ENCODE data around the gene ASB16. TPM values are rescaled to one million over a fixed set of nuclear protein-coding genes. Genes with fewer than 3 reads are reported as not detected.
A peak's percentile ranks its signal among the peaks of the same experiment; 100 is the strongest.

ASB16 gene
- total RNA-seq, 2 experiments from 2014 or later = 0.26 TPM; not detected in 1

GRCh38 chr17:44159519-44160210, 10.8 kb upstream of the ASB16 start:
- no peak overlapping the region for H3K27ac Mint-ChIP-seq
- ATAC-seq (peak; percentile 30), DNase-seq (peak; percentile 52)

GRCh38 chr17:44164476-44164875, 6.0 kb upstream of the ASB16 start:
- CTCF ChIA-PET = no interaction called here
- no peaks in the 10 kb centered on the region for H3K27me3 Mint-ChIP-seq
- peaks cover 5% of the 10 kb centered on the region for H3K36me3 Mint-ChIP-seq
- H3K4me1 Mint-ChIP-seq = peaks cover 3% of the 10 kb centered on the region
- no peaks in the 10 kb centered on the region for H3K9me3 Mint-ChIP-seq (ENCODE audit: low read depth)
- H3K4me3 Mint-ChIP-seq = no peak overlapping the region
- DNase-seq = no peak
- H3K27ac Mint-ChIP-seq = no peak overlapping the region
- ATAC-seq = no peak

More at GRCh38 chr17:44159519-44160210, 10.8 kb upstream of the ASB16 start:
- Mint-ChIP-seq H3K9me3 (ENCODE audit: low read depth) (no peaks in the 10 kb centered on the region), H3K27me3 (no peaks in the 10 kb centered on the region), H3K36me3 (peaks cover 23% of the 10 kb centered on the region), H3K4me3 (no peak overlapping the region), H3K4me1 (peaks cover 7% of the 10 kb centered on the region)
- CTCF ChIA-PET = interaction anchor here (2.7 kb wide), 1 partner anchor 8 kb away, joined by 10 read pairs; no protein-coding TSS in a partner anchor

- Mint-ChIP-seq H3K4me3 (no peak overlapping the region), H3K27me3 (no peaks in the 10 kb centered on the region), H3K36me3 (peaks cover under 1% of the 10 kb centered on the region), H3K4me1 (no peaks in the 10 kb centered on the region), H3K9me3 (ENCODE audit: low read depth) (no peaks in the 10 kb centered on the region), H3K27ac (no peak overlapping the region)
- DNase-seq (no peak), ATAC-seq (no peak)
- CTCF ChIA-PET = interaction anchor here (0.9 to 2.5 kb wide), 9 partner anchors 9 to 289 kb away, joined by 3 to 18 read pairs (median 7); partner anchors contain the start of gene TMUB2
Observed at GRCh38 chr17:44167181-44167861, 3.2 kb upstream of the ASB16 start.

- no peaks in the 10 kb centered on the region for H3K36me3 Mint-ChIP-seq
- CTCF ChIA-PET = interaction anchor here (0.8 to 1.3 kb wide), 3 partner anchors 14 to 23 kb away, joined by 3 to 4 read pairs (median 4); no protein-coding TSS in a partner anchor
- H3K4me1 Mint-ChIP-seq = no peaks in the 10 kb centered on the region
- no peak overlapping the region for H3K4me3 Mint-ChIP-seq
- no peak overlapping the region for H3K27ac Mint-ChIP-seq
- no peaks in the 10 kb centered on the region for H3K9me3 Mint-ChIP-seq (ENCODE audit: low read depth)
- H3K27me3 Mint-ChIP-seq = no peaks in the 10 kb centered on the region
- no peak for DNase-seq
- ATAC-seq = no peak
Observed at GRCh38 chr17:44170135-44170498, 387 bp upstream of the ASB16 start.

GRCh38 chr17:44171931-44172455, 1.5 kb downstream of the ASB16 start:
- H3K4me3 Mint-ChIP-seq = no peak overlapping the region
- no peaks in the 10 kb centered on the region for H3K27me3 Mint-ChIP-seq
- H3K9me3 Mint-ChIP-seq (ENCODE audit: low read depth) = no peaks in the 10 kb centered on the region
- no peaks in the 10 kb centered on the region for H3K4me1 Mint-ChIP-seq
- DNase-seq (no peak), ATAC-seq (no peak)
- peaks cover 8% of the 10 kb centered on the region for H3K36me3 Mint-ChIP-seq
- H3K27ac Mint-ChIP-seq = no peak overlapping the region
- CTCF ChIA-PET = interaction anchor here (1.1 to 1.5 kb wide), 4 partner anchors 10 to 159 kb away, joined by 3 to 4 read pairs (median 3); no protein-coding TSS in a partner anchor

- DNase-seq (no peak), ATAC-seq (no peak)
- Mint-ChIP-seq H3K27ac (no peak overlapping the region), H3K27me3 (no peaks in the 10 kb centered on the region), H3K4me3 (no peak overlapping the region), H3K9me3 (ENCODE audit: low read depth) (no peaks in the 10 kb centered on the region), H3K4me1 (no peaks in the 10 kb centered on the region), H3K36me3 (peaks cover 15% of the 10 kb centered on the region)
- CTCF ChIA-PET = interaction anchor here (1.5 kb wide), 1 partner anchor 51 kb away, joined by 4 read pairs; no protein-coding TSS in a partner anchor
Observed at GRCh38 chr17:44174427-44174826, 3.9 kb downstream of the ASB16 start.

- DNase-seq (no peak), ATAC-seq (no peak)
- CTCF ChIA-PET = no interaction called here
- H3K4me3 Mint-ChIP-seq = no peak overlapping the region
- no peaks in the 10 kb centered on the region for H3K4me1 Mint-ChIP-seq
- no peak overlapping the region for H3K27ac Mint-ChIP-seq
- H3K9me3 Mint-ChIP-seq (ENCODE audit: low read depth) = no peaks in the 10 kb centered on the region
- H3K36me3 Mint-ChIP-seq = peaks cover 15% of the 10 kb centered on the region
- H3K27me3 Mint-ChIP-seq = no peaks in the 10 kb centered on the region
Observed at GRCh38 chr17:44176257-44176656, 5.8 kb downstream of the ASB16 start.

GRCh38 chr17:44176671-44177501, 6.4 kb downstream of the ASB16 start:
- H3K27ac Mint-ChIP-seq = no peak overlapping the region
- H3K4me3 Mint-ChIP-seq = no peak overlapping the region
- H3K36me3 Mint-ChIP-seq = peaks cover 19% of the 10 kb centered on the region
- ATAC-seq (no peak), DNase-seq (no peak)
- H3K4me1 Mint-ChIP-seq = peaks cover 3% of the 10 kb centered on the region
- no peaks in the 10 kb centered on the region for H3K9me3 Mint-ChIP-seq (ENCODE audit: low read depth)
- CTCF ChIA-PET = no interaction called here
- no peaks in the 10 kb centered on the region for H3K27me3 Mint-ChIP-seq

- no peak overlapping the region for H3K4me3 Mint-ChIP-seq
- H3K27me3 Mint-ChIP-seq = no peaks in the 10 kb centered on the region
- no peaks in the 10 kb centered on the region for H3K9me3 Mint-ChIP-seq (ENCODE audit: low read depth)
- no peak for DNase-seq
- no peak overlapping the region for H3K27ac Mint-ChIP-seq
- CTCF ChIA-PET = no interaction called here
- peaks cover 22% of the 10 kb centered on the region for H3K36me3 Mint-ChIP-seq
- no peak for ATAC-seq
- H3K4me1 Mint-ChIP-seq = peaks cover 5% of the 10 kb centered on the region
Observed at GRCh38 chr17:44177640-44178039, 7.1 kb downstream of the ASB16 start.

- CTCF ChIA-PET = no interaction called here
- Mint-ChIP-seq H3K9me3 (ENCODE audit: low read depth) (no peaks in the 10 kb centered on the region), H3K27ac (no peak overlapping the region), H3K36me3 (peaks cover 22% of the 10 kb centered on the region), H3K27me3 (no peaks in the 10 kb centered on the region), H3K4me3 (no peak overlapping the region), H3K4me1 (peaks cover 6% of the 10 kb centered on the region)
- no peak for ATAC-seq
- no peak for DNase-seq
Observed at GRCh38 chr17:44178133-44178532, 7.6 kb downstream of the ASB16 start.

GRCh38 chr17:44183024-44183423, 12.5 kb downstream of the ASB16 start:
- Mint-ChIP-seq H3K27ac (peak overlapping the region; percentile 32), H3K27me3 (no peaks in the 10 kb centered on the region), H3K4me3 (no peak overlapping the region), H3K4me1 (peaks cover 31% of the 10 kb centered on the region), H3K9me3 (ENCODE audit: low read depth) (no peaks in the 10 kb centered on the region), H3K36me3 (peaks cover 18% of the 10 kb centered on the region)
- ATAC-seq = no peak
- DNase-seq = no peak
- CTCF ChIA-PET = interaction anchor here (1.3 kb wide), 1 partner anchor 43 kb away, joined by 4 read pairs; no protein-coding TSS in a partner anchor

GRCh38 chr17:44184212-44184810, 13.8 kb downstream of the ASB16 start:
- peak overlapping the region; percentile 13 for H3K4me3 Mint-ChIP-seq
- no peak for ATAC-seq
- DNase-seq = no peak
- H3K9me3 Mint-ChIP-seq (ENCODE audit: low read depth) = no peaks in the 10 kb centered on the region
- CTCF ChIA-PET = interaction anchor here (1.3 to 4.8 kb wide), 9 partner anchors 14 to 161 kb away, joined by 4 to 32 read pairs (median 8); partner anchors contain the start of genes ATXN7L3, GRN and HDAC5
- H3K4me1 Mint-ChIP-seq = peaks cover 40% of the 10 kb centered on the region
- H3K27ac Mint-ChIP-seq = no peak overlapping the region
- H3K36me3 Mint-ChIP-seq = peaks cover 13% of the 10 kb centered on the region
- H3K27me3 Mint-ChIP-seq = no peaks in the 10 kb centered on the region

All from activated CD8-positive, alpha-beta memory T cell treated with anti-CD3 and anti-CD28 coated beads, Interleukin-2, amount 10 ng/mL, durations not matched to agents 7 days and 5 days (primary cell).